ENCODE results near the gene L3MBTL4. TPM values are rescaled to one million over a fixed set of nuclear protein-coding genes. Genes with fewer than 3 reads are reported as not detected.
"Not testable (repeated sequence)": the region's sequence is repeated elsewhere in the genome, so short reads cannot be mapped to it uniquely, and the experiment has no call there.

L3MBTL4 gene
- total RNA-seq, 1 donor from 2014 or later: 34.2 TPM

DNA sequence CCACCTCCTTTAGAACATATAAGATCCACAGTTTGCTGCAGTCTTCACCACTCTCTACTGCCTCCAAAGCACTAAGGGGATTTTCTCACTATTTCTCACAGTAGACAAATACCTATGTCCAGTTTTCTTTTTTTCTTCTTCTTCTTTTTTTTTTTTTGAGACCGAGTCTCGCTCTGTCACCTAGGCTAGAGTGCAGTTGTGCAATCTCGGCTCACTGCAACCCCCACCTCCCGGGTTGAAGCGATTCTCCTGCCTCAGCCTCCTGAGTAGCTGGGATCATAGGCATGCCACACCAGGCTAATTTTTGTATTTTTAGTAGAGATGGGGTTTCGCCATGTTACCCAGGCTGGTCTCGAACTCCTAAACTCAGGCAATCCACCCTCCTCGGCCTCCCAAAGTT, 6.2 kb downstream of the L3MBTL4 start:
- not testable (repeated sequence) for FAIRE-seq; DNase-seq (ENCODE audit: low spot score in 2 of 2)

GRCh38 chr18:6406910-6407470, 7.7 kb downstream of the L3MBTL4 start:
- DNase-seq (ENCODE audit: low spot score in 2 of 2) (no peak), FAIRE-seq (no peak)

DNA sequence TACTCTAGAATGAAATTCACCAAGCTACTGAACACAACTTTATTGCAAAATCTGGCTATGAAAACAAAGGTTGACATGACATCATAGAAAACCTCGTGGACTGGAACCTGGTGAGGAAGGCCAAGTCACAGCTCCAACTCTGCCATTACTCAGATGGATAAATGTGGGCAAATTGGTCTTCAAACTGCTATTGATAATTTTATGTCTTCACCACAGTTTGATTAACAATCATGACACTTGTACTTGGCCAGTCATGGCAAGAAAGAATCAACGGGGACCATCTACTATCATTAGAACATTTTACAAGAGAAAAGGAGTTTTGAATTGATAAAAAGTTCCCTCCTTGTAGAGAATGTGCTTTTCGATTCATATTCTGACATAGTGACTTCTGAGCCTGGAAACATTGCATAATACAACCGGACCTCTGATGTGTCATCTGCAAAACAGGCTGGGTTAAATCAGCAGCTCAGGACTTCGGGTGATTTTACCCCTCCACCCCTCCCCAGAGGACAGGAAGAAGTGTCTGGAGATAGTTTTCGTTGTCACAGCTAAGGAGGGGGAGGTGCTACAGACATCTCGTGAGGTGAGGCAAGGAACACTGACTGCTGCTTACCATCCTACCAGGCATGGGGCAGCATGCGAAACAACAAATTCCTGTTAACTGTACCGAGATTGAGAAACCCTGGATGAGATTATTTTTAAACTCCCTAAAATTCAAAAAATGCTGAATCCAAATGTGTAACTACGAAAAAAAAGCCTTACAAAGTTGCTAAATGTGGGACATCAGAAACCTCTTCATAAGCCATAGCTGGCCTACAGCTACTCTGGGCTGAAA, 8.4 kb downstream of the L3MBTL4 start:
- FAIRE-seq: no peak
- DNase-seq (ENCODE audit: low spot score in 2 of 2): no peak

DNA sequence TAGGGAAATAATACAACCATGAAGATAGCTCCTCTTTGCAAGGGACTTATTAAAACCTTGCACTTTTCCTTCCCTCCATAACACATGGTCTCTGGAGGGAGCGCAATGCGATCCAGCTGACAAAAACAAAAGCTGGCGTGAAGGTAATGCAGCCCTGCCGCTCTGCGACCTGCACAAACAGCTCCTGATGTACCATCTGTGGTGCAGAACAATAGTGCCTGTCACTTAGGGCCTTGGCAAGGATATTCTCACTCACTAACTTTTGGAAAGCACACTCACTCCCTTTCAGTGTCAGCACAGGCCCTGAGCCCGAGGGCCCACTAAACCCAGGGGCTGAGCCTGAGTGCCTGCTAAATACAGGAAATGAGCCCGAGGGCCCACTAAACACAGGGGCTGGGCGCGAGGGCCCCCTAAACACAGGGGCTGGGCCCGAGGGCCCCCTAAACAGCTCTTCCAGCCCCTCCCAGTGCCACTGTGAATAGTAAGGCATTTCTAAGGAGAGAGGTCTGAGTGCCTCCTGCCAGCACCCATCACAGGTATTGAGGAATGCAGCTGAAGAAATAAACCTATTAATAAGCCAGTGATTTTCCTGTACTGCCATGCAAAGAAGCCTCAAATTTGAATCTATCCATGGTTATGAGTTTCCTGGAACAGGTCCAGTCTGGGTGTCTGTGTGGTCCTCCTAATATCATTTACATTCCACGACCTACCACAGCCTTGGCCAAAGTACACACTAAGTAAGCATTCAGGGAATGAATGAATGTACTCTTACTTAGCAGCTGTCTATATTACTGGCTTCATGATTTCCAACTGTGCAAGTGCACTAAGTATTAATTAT, 9.3 kb downstream of the L3MBTL4 start:
- DNase-seq (ENCODE audit: low spot score in 2 of 2) (no peak), FAIRE-seq (no peak)

DNA sequence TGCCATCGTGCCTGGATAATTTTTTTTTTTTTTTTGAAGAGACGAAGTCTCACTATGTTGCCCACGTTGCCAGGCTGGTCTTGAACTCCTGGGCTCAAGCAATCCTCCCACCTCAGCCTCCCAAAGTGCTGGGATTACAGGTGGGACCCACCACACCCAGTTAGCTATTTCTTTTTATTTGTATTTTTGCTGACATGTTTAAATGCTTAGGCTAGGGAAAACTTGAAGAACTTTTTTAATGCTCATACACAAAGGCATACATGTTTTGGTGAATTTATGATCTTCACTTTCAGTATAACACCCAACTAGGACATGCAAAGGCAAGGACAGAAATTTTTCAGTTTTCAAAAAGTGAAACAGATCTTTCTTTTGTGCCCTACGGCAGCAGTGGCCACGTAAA, 9.9 kb downstream of the L3MBTL4 start:
- FAIRE-seq (no peak), DNase-seq (ENCODE audit: low spot score in 2 of 2) (no peak)

- DNase-seq (ENCODE audit: low spot score in 2 of 2) (no peak), FAIRE-seq (no peak)
Measured at GRCh38 chr18:6401687-6402086, 13.0 kb downstream of the L3MBTL4 start.

- no peak for FAIRE-seq
Measured at GRCh38 chr18:6399776-6400175, 14.9 kb downstream of the L3MBTL4 start.

DNA sequence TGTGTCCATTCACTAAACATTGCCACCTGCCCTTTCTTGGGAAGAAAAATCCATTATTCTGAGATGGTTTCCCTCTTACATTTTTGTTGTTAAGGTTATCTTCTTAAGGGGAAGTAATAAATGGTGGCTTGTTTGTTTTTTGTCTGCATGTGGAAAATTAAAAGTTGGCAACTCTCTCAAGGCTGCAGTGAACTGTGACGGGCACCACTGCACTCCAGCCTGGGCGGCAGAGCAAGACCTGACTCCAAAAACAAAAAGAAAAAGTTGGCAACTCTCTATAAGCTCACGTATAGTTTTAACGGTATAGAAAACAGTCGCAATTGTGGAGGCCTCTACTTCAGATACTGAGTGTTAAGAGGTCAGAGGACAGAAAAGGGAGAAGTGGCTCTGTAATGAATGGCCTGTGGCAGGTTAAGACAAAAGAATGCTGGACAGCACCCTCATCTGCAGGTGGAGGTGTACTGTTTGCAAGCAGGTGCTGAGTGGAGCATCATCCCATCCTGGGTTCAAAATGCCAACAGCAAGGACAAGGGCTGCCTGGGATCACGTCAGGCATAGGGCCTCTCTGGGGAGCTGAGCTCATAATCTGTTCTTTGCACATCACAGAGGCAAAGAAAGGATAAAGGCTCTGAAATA, 16.7 kb downstream of the L3MBTL4 start:
- FAIRE-seq: no peak

More at GRCh38 chr18:6399776-6400175, 14.9 kb downstream of the L3MBTL4 start:
- DNase-seq (ENCODE audit: low spot score in 2 of 2): no peak

GRCh38 chr18:6396847-6397246, 17.9 kb downstream of the L3MBTL4 start:
- FAIRE-seq (no peak), DNase-seq (ENCODE audit: low spot score in 2 of 2) (no peak)

More for the DNA sequence above, 16.7 kb downstream of the L3MBTL4 start:
- DNase-seq (ENCODE audit: low spot score in 2 of 2): no peak

GRCh38 chr18:6396276-6396675, 18.4 kb downstream of the L3MBTL4 start:
- DNase-seq (ENCODE audit: low spot score in 2 of 2) (no peak), FAIRE-seq (no peak)

DNA sequence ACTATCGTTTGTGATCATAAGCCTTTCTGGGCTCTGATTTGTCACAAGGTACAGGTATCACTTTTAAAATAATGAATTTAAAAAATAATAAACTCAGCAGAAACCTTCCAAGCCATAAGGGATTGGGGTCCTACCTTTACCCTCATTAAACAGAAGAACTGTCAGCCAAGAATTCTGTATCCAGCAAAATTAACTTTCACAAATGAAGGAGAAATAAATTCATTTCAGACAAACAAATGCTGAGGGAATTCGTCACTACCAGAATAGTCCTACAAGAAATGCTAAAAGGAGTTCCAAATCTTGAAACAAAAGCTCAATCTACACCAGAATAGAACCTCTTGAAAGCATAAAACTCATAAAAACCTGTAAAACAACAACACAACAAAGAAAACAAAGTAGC, 25.7 kb downstream of the L3MBTL4 start:
- DNase-seq (ENCODE audit: low spot score in 2 of 2) (no peak), FAIRE-seq (no peak)

DNA sequence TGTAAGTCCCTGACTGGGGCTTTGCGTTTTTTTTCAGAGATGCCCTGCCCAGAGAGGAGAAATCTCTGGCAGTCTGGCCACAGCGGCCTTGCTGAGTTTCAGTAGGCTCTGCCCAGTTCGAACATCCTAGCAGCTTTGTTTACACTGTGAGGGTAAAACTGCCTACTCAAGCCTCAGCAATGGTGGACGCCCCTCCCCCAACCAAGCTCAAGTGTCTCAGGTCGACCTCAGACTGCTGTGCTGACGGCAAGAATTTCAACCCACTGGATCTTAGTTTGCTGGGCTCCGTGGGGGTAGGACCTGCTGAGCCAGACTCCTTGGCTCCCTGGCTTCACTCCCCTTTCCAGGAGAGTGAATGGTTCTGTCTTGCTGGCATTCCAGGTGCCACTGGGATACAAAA, 31.7 kb downstream of the L3MBTL4 start:
- no peak for DNase-seq (ENCODE audit: low spot score in 2 of 2)
- FAIRE-seq: no peak

DNA sequence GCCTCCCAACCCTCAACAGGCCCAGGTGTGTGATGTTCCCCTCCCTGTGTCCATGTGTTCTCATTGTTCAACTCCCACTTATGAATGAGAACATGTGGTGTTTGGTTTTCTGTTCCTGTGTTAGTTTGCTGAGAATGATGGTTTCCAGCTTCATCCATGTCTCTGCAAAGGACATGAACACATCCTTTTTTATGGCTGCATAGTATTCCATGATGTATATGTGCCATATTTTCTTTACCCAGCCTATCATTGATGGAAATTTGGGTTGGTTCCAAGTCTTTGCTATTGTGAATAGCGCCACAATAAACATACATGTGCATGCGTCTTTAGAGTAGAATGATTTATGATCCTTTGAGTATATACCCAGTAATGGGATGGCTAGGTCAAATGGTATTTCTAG, 37.2 kb downstream of the L3MBTL4 start:
- FAIRE-seq; DNase-seq (ENCODE audit: low spot score in 2 of 2): not testable (repeated sequence)

- DNase-seq (ENCODE audit: low spot score in 2 of 2) (no peak), FAIRE-seq (no peak)
Measured at GRCh38 chr18:6376433-6377229, 38.1 kb downstream of the L3MBTL4 start.

DNA sequence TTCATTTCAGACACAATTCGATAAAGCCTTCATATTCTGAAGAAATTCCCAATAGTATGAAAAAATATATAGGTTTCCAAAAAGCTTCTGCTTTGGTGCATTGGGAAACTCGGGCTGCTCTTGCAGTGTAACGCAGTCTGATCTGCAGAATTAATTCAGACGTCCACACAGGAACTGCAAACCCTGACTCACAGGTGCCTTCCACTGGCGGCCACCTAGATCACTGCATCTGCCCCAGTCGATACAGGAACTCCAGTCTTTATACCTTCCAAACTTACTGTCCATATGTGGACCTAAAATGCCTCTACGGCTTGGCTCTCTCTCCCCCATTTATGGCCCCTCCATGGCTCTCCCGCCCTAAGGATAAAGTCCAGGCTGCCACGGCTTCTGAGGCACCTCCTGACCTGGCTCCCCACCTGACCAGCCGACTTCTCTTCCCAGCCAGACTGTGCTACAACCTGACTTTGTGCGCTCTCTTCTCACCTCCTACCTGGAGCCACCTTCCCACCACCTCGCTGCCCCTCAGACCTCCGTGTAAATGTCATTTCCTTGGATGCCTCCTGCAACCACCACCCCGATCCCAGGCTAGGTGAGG, 39.7 kb downstream of the L3MBTL4 start:
- DNase-seq (ENCODE audit: low spot score in 2 of 2) (no peak), FAIRE-seq (no peak)

- DNase-seq (ENCODE audit: low spot score in 2 of 2): no peak
- FAIRE-seq: no peak
Measured at GRCh38 chr18:6374340-6374739, 40.4 kb downstream of the L3MBTL4 start.

- DNase-seq (ENCODE audit: low spot score in 2 of 2) (no peak), FAIRE-seq (no peak)
Measured at GRCh38 chr18:6373187-6373586, 41.5 kb downstream of the L3MBTL4 start.

GRCh38 chr18:6370886-6371635, 43.6 kb downstream of the L3MBTL4 start:
- DNase-seq (ENCODE audit: low spot score in 2 of 2) (no peak), FAIRE-seq (no peak)

DNA sequence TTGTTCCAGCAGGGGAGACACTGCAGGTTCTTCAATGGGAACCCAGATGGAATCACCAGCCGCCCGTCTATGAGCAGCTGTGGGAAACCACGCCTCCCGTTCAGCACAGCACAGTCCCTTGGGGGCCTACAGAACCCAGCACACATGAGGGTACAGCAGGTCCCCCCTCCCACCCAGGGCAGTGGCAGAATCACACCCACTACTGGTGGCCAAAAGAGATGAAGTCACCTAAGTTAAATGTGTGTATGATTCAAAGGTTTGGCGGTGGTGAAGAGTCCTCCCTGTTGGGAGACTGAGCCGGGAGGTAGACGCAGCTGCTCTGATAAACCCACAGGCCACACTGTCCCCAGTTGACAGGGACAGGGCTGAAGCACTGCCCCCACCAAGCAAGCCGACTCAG, 44.3 kb downstream of the L3MBTL4 start:
- FAIRE-seq (no peak), DNase-seq (ENCODE audit: low spot score in 2 of 2) (no peak)

Data from frontal cortex (tissue), 4 donors.